Lung microvascular endothelial cell (primary cell): ENCODE measurements around the gene GIGYF2. TPM values are rescaled to one million over a fixed set of nuclear protein-coding genes. Genes with fewer than 3 reads are reported as not detected.

ENCODE experiments used
- total RNA-seq: library from RNA; depleted of rRNA; stranded (reverse); fragments of >200 nt; gene quantifications from 2 replicates; pipeline ENCODE4 v1.2.1, GENCODE V29; 2014

The GIGYF2 gene
- total RNA-seq, 1 donor from 2014 or later = 48.0 TPM

Other genes starting within 250 kb of the GIGYF2 start
- gene ALPI, start 241.2 kb upstream of the GIGYF2 start, total RNA-seq = not detected in 2 replicates
- gene ECEL1, start 209.5 kb upstream of the GIGYF2 start, total RNA-seq = under 0.01 TPM in 1 of 2 replicates, not detected in the other
- not detected in 2 replicates for gene PRSS56, start 176.9 kb upstream of the GIGYF2 start, total RNA-seq
- gene CHRND, start 171.2 kb upstream of the GIGYF2 start, total RNA-seq = not detected in 2 replicates
- not detected in 2 replicates for gene CHRNG, start 157.6 kb upstream of the GIGYF2 start, total RNA-seq
- gene TIGD1, start 146.8 kb upstream of the GIGYF2 start, total RNA-seq = 0.87 and 1.8 TPM in 2 replicates
- 97.6 and 108 TPM in 2 replicates for gene EIF4E2, start 146.6 kb upstream of the GIGYF2 start, total RNA-seq
- gene EFHD1, start 63.7 kb upstream of the GIGYF2 start, total RNA-seq = 0.20 TPM in 1 of 2 replicates, not detected in the other
- gene KCNJ13, start 79.2 kb downstream of the GIGYF2 start, total RNA-seq = not detected in 2 replicates
- under 0.01 and 0.40 TPM in 2 replicates for gene SNORC, start 172.9 kb downstream of the GIGYF2 start, total RNA-seq